ENCODE results near the gene BCKDHB.
"Not testable (repeated sequence)": the region's sequence is repeated elsewhere in the genome, so short reads cannot be mapped to it uniquely, and the experiment has no call there.

DNA sequence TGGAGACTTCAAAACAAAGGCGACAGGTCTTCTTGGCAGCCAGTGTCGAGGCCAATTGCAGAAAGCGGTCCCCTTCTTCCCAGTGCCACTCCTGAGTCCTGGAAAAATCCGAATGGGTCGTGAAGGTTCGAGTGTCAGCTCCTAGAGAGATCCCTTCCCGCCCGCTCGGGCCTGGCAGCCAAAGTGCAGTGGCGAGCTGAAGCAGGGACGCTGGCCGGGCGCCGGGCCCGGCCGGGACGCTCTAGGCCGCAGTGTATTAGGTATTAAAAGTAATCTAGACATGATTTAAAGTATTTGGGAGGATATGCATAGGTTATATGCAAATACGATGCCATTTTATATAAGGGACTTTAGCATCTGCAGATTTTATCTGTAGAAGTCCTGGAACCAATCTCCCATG is 36.0 kb upstream of the BCKDHB start:
- TF ChIP-seq, protein P1, sequence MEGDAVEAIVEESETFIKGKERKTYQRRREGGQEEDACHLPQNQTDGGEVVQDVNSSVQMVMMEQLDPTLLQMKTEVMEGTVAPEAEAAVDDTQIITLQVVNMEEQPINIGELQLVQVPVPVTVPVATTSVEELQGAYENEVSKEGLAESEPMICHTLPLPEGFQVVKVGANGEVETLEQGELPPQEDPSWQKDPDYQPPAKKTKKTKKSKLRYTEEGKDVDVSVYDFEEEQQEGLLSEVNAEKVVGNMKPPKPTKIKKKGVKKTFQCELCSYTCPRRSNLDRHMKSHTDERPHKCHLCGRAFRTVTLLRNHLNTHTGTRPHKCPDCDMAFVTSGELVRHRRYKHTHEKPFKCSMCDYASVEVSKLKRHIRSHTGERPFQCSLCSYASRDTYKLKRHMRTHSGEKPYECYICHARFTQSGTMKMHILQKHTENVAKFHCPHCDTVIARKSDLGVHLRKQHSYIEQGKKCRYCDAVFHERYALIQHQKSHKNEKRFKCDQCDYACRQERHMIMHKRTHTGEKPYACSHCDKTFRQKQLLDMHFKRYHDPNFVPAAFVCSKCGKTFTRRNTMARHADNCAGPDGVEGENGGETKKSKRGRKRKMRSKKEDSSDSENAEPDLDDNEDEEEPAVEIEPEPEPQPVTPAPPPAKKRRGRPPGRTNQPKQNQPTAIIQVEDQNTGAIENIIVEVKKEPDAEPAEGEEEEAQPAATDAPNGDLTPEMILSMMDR (IDR thresholded peaks at IDR 0.05), result not testable (repeated sequence)
- TF ChIP-seq POLR2A (IDR thresholded peaks at IDR 0.05), result not testable (repeated sequence)
